ENCODE results near the gene CSMD2. TPM values are rescaled to one million over a fixed set of nuclear protein-coding genes. Genes with fewer than 3 reads are reported as not detected.

The CSMD2 gene
- total and polyA plus RNA-seq, 7 donors: 0.02 to 0.32 (median 0.10) TPM

GRCh38 chr1:33864460-33865389, 300.3 kb downstream of the CSMD2 start:
- Histone ChIP-seq H3K27ac (no peak overlapping the region), H3K9me3 (no peaks in the 10 kb centered on the region), H3K4me3 (no peak overlapping the region), H3K27me3 (ENCODE audit: insufficient read depth in 3 of 3, low read length in 2 of 3) (peaks cover 0 to 3% (median 0%) of the 10 kb centered on the region in 3 donors), H3K36me3 (ENCODE audit: insufficient read depth in 1 of 2, low read depth in 1 of 2) (no peaks in the 10 kb centered on the region), H3K4me1 (no peaks in the 10 kb centered on the region)
- 70 to 75% (median 75%) methylated on average over 12 to 14 of the region's 14 CpGs for WGBS, 3 donors
- TF ChIP-seq, protein P1, sequence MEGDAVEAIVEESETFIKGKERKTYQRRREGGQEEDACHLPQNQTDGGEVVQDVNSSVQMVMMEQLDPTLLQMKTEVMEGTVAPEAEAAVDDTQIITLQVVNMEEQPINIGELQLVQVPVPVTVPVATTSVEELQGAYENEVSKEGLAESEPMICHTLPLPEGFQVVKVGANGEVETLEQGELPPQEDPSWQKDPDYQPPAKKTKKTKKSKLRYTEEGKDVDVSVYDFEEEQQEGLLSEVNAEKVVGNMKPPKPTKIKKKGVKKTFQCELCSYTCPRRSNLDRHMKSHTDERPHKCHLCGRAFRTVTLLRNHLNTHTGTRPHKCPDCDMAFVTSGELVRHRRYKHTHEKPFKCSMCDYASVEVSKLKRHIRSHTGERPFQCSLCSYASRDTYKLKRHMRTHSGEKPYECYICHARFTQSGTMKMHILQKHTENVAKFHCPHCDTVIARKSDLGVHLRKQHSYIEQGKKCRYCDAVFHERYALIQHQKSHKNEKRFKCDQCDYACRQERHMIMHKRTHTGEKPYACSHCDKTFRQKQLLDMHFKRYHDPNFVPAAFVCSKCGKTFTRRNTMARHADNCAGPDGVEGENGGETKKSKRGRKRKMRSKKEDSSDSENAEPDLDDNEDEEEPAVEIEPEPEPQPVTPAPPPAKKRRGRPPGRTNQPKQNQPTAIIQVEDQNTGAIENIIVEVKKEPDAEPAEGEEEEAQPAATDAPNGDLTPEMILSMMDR (IDR thresholded peaks at IDR 0.05): no peak
- DNase-seq: no peak
- ATAC-seq: no peak
- intact Hi-C loops (cut with DNase I): no loop called here

GRCh38 chr1:33863779-33864178, 301.3 kb downstream of the CSMD2 start, which contains the start of gene HMGB4:
Gene HMGB4, plus strand, starts transcription at chr1:33864079. Its CDS starts 113 bp downstream, at chr1:33864192.
- Histone ChIP-seq H3K4me1 (no peaks in the 10 kb centered on the region), H3K4me3 (no peak within 1 kb of the TSS), H3K27ac (no peak within 1 kb of the TSS), H3K9me3 (no peaks in the 10 kb centered on the region), H3K36me3 (ENCODE audit: insufficient read depth in 1 of 2, low read depth in 1 of 2) (no peaks in the 10 kb centered on the region), H3K27me3 (ENCODE audit: insufficient read depth in 3 of 3, low read length in 2 of 3) (peaks cover 0 to 3% (median 0%) of the 10 kb centered on the region in 3 donors)
- DNase-seq (no peak), ATAC-seq (no peak)
- TF ChIP-seq, protein P1 (IDR thresholded peaks at IDR 0.05): no peak
- WGBS, 3 donors: 92 to 93% (median 92%) methylated on average over 3 of the region's 3 CpGs
- intact Hi-C loops (cut with DNase I): no loop called here

DNA sequence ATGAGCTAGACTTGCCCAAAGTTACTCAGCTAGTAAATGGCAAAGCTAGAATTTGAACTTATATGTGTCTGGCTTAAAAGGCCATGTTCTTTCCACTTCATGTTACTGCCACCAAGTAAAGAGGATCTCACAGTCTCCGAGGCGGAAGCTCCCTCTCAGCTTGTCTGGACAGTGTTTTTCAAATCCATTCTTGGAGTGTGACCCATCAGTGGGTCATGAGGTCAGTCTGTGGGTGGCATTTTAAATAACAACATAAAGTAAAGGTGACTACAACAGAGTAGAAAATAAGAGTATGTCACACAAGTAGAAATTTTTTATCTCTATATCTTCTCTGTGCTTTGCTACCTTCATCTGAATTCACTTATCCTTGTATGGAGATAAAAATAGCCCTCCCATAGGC, 304.4 kb downstream of the CSMD2 start:
- no peak overlapping the region for H3K4me3 ChIP-seq
- WGBS, 3 donors: 58 to 82% (median 71%) methylated on average over 2 of the region's 2 CpGs

GRCh38 chr1:33854091-33854490, 310.9 kb downstream of the CSMD2 start:
- no peaks in the 10 kb centered on the region for H3K4me1 ChIP-seq
- no peaks in the 10 kb centered on the region for H3K36me3 ChIP-seq (ENCODE audit: insufficient read depth in 1 of 2, low read depth in 1 of 2)
- intact Hi-C loops (cut with DNase I): no loop called here
- TF ChIP-seq, protein P1 (IDR thresholded peaks at IDR 0.05): no peak
- no peaks in the 10 kb centered on the region for H3K9me3 ChIP-seq
- DNase-seq (no peak), ATAC-seq (no peak)
- H3K27ac ChIP-seq: no peak overlapping the region
- H3K4me3 ChIP-seq: no peak overlapping the region
- WGBS, 3 donors: 81 to 90% (median 88%) methylated on average over 5 of the region's 5 CpGs
- H3K27me3 ChIP-seq (ENCODE audit: insufficient read depth in 3 of 3, low read length in 2 of 3): peaks cover 0 to 3% (median 0%) of the 10 kb centered on the region in 3 donors

More for the DNA sequence above, 304.4 kb downstream of the CSMD2 start:
- H3K36me3 ChIP-seq (ENCODE audit: insufficient read depth in 1 of 2, low read depth in 1 of 2): no peaks in the 10 kb centered on the region
- no peaks in the 10 kb centered on the region for H3K9me3 ChIP-seq
- H3K27me3 ChIP-seq (ENCODE audit: insufficient read depth in 3 of 3, low read length in 2 of 3): peaks cover 0 to 3% (median 0%) of the 10 kb centered on the region in 3 donors
- no peak overlapping the region for H3K27ac ChIP-seq
- intact Hi-C loops (cut with DNase I): no loop called here
- no peak for ATAC-seq
- no peaks in the 10 kb centered on the region for H3K4me1 ChIP-seq
- TF ChIP-seq, protein P1 (IDR thresholded peaks at IDR 0.05): no peak
- no peak for DNase-seq

Data from psoas muscle (tissue), 8 donors.